Gastroesophageal sphincter (tissue), 4 donors: ENCODE results near the gene HMG20A. TPM values are rescaled to one million over a fixed set of nuclear protein-coding genes. Genes with fewer than 3 reads are reported as not detected.

ENCODE experiments used
- ATAC-seq: fragments of 150-250 bp; one replicate; pipeline ENCODE4 v1.9.1; 2016; ENCODE audit warnings: mild to moderate bottlenecking, moderate library complexity
- H3K27ac ChIP-seq, 4 donors: fragments of 200-600 bp; sonication (generic) in 3 of 4; 1 replicate in 3 of 4; 2 replicates in 1 of 4; pipeline ENCODE4 v1.5.1; 2016 to 2019
- H3K27me3 ChIP-seq: fragments of 200-600 bp; sonication (generic); one replicate; pipeline ENCODE4 v1.5.1; 2019
- H3K36me3 ChIP-seq, 2 donors: fragments of 200-600 bp; sonication (generic); one replicate each; pipeline ENCODE4 v1.5.1; 2019; ENCODE audit warnings: control low read depth in 1 of 2
- H3K4me1 ChIP-seq, 3 donors: fragments of 200-600 bp; sonication (generic); 1 replicate in 2 of 3; 2 replicates in 1 of 3; pipeline ENCODE4 v1.5.1; 2016 to 2019; ENCODE audit warnings: control low read depth in 2 of 3
- H3K4me3 ChIP-seq, 2 donors: fragments of 200-600 bp; sonication (generic); one replicate each; pipeline ENCODE4 v1.5.1; 2019; ENCODE audit warnings: mild to moderate bottlenecking in 1 of 2, moderate library complexity in 1 of 2
- H3K9me3 ChIP-seq, 3 donors: fragments of 200-600 bp; sonication (generic); one replicate each; pipeline ENCODE4 v1.5.1; 2017 to 2019; ENCODE audit warnings: control low read depth in 2 of 3
- CTCF ChIP-seq, 4 experiments: fragments of 200-600 bp in 2 of 4; fragments of 450-650 bp in 2 of 4; sonication (generic) in 1 of 4; IDR thresholded peaks; one replicate each; pipeline ENCODE4 v1.5.1; 2017 to 2019; ENCODE audit warnings: antibody characterized with exemption in 4 of 4, mild to moderate bottlenecking in 2 of 4, moderate library complexity in 2 of 4
- EP300 ChIP-seq: sonication (generic); formaldehyde crosslinking; IDR thresholded peaks from one replicate; pipeline ENCODE4 v1.6.1; 2017; ENCODE audit warnings: antibody characterized with exemption, mild to moderate bottlenecking
- POLR2A ChIP-seq, 2 donors: fragments of 450-650 bp; IDR thresholded peaks; one replicate each; pipeline ENCODE4 v1.6.1; 2017; ENCODE audit warnings: antibody characterized with exemption in 2 of 2, mild to moderate bottlenecking in 2 of 2, moderate library complexity in 1 of 2
- POLR2AphosphoS5 ChIP-seq: sonication (generic); formaldehyde crosslinking; IDR thresholded peaks from one replicate; pipeline ENCODE4 v1.6.1; 2017; ENCODE audit warnings: antibody characterized with exemption
- WGBS, 2 donors: methylation state at CpG; one replicate each; pipeline ENCODE4 v1.1.5; 2018; ENCODE audit warnings: low coverage in 1 of 2; 5-methylcytosine and 5-hydroxymethylcytosine counted together
- total RNA-seq, 4 donors: library from RNA; depleted of rRNA; stranded (reverse); fragments of >200 nt; gene quantifications; one replicate each; pipeline ENCODE4 v1.1.0, GENCODE V29; 2016

HMG20A gene
- total RNA-seq, 4 donors from 2014 or later: 23.2 to 47.9 (median 33.2) TPM

- Histone ChIP-seq H3K9me3 (no peaks in the 10 kb centered on the region), H3K27me3 (no peaks in the 10 kb centered on the region), H3K27ac (no peak overlapping the region), H3K4me3 (no peak overlapping the region), H3K4me1 (peaks cover 0 to 11% (median 0%) of the 10 kb centered on the region in 3 donors), H3K36me3 (no peaks in the 10 kb centered on the region)
- TF ChIP-seq POLR2A (IDR thresholded peaks at IDR 0.05) (no peak), POLR2AphosphoS5 (no peak), EP300 (no peak), CTCF (IDR thresholded peaks at IDR 0.05) (no peak)
- 80% methylated on average over 1 of the region's 15 CpGs; no CpG with 5 or more reads in 1 of the 2 donors for WGBS, 2 donors
- peak; percentile 16 for ATAC-seq
Measured at GRCh38 chr15:77527164-77527778, 106.6 kb downstream of the HMG20A start.

GRCh38 chr15:77527831-77528231 is 107.1 kb downstream of the HMG20A start:
- H3K4me3 ChIP-seq: no peak overlapping the region
- H3K9me3 ChIP-seq: no peaks in the 10 kb centered on the region
- peaks cover 0 to 11% (median 0%) of the 10 kb centered on the region in 3 donors for H3K4me1 ChIP-seq
- WGBS, 2 donors: 100% methylated on average over 1 of the region's 6 CpGs; no CpG with 5 or more reads in 1 of the 2 donors
- peak; percentile 16 for ATAC-seq
- no peaks in the 10 kb centered on the region for H3K36me3 ChIP-seq
- TF ChIP-seq POLR2A (IDR thresholded peaks at IDR 0.05) (no peak), CTCF (IDR thresholded peaks at IDR 0.05) (no peak), EP300 (no peak)
- H3K27me3 ChIP-seq: no peaks in the 10 kb centered on the region
- H3K27ac ChIP-seq: peak overlapping the region in 1 of 4 donors; percentile 37

DNA sequence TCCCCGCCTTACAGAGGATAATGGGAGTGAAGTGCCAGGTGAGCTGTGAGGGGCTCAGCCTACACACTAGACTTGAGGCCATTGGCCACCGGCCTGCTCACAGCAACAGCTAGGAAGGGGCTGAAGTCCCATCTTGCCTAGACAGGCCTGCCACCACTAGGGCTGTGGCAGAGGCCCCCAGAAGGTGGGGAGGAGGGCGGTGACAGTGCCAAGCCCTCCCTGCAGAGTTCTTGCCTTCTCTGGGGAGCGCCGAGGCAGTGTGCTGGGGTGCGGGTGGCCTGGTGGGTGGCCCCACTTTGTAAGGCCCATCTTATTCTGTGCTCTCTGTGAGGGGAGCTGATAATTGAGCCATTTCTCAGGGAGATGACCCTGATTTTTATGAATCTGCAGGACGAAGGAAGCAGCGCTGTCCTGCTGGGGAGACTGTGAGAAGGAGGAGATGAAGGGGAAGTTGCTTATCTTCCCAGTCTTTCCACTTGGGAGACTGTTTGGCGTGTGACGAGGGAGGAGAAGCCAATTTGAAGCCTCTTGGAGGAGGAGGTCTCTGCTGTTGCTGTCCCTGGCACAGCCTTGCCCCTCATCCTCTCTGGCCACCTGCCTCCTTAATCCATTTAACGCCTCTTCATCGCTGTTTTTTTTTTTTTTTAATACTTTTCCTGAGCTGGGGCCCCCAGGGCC is 107.7 kb downstream of the HMG20A start:
- Histone ChIP-seq H3K4me3 (no peak overlapping the region), H3K36me3 (no peaks in the 10 kb centered on the region), H3K4me1 (peaks cover 0 to 11% (median 0%) of the 10 kb centered on the region in 3 donors), H3K27ac (no peak overlapping the region), H3K27me3 (no peaks in the 10 kb centered on the region), H3K9me3 (no peaks in the 10 kb centered on the region)
- TF ChIP-seq CTCF (IDR thresholded peaks at IDR 0.05) (no peak), POLR2A (IDR thresholded peaks at IDR 0.05) (no peak), EP300 (no peak), POLR2AphosphoS5 (no peak)
- ATAC-seq: no peak
- 85 to 89% methylated on average over 4 to 5 of the region's 12 CpGs for WGBS, 2 donors

DNA sequence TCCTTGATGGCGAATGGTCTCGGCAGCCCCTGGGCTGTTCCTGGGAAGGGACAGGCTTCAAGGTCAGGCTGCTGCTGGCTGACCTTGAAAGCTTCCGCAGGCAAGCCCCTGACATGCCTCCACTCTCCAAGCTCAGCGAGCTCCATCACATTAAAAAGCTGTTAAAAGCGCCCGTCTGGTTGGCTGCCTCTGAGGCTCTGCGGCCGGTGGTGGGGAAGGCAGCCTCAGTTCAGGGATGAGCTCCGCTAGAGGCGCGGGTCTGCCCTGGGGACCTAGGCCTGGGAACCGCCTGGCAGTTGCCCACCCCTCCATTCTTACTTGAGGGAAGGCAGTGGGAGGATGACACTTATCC is 108.3 kb downstream of the HMG20A start:
- H3K27ac ChIP-seq: no peak overlapping the region

More for the DNA sequence above, 108.3 kb downstream of the HMG20A start:
- Histone ChIP-seq H3K9me3 (no peaks in the 10 kb centered on the region), H3K4me3 (no peak overlapping the region), H3K36me3 (no peaks in the 10 kb centered on the region), H3K4me1 (peaks cover 0 to 11% (median 0%) of the 10 kb centered on the region in 3 donors), H3K27me3 (no peaks in the 10 kb centered on the region)
- WGBS, 2 donors: 60% methylated on average over 1 of the region's 12 CpGs; no CpG with 5 or more reads in 1 of the 2 donors
- no peak for TF ChIP-seq POLR2AphosphoS5
- no peak for TF ChIP-seq EP300
- no peak for TF ChIP-seq CTCF (IDR thresholded peaks at IDR 0.05)
- TF ChIP-seq POLR2A (IDR thresholded peaks at IDR 0.05): no peak
- no peak for ATAC-seq
